DND-41 (cell line): ENCODE measurements around the gene GCC2.
"Not testable (repeated sequence)": the region's sequence is repeated elsewhere in the genome, so short reads cannot be mapped to it uniquely, and the experiment has no call there.

ENCODE experiments used
- ATAC-seq: fragments of 200-7000 bp; cut with Tn5 transposase; 3 replicates; pipeline ENCODE4 v1.9.1; 2021; ENCODE audit warnings: low read depth; ENCODE audit not compliant: insufficient read depth
- DNase-seq: peaks from one replicate; pipeline ENCODE4 v3.0.0-alpha.2; 2020
- H2AFZ ChIP-seq: 2 replicates; pipeline ENCODE4 v1.6.0; 2012; ENCODE audit warnings: low read depth, low read length
- H3K27ac ChIP-seq: 2 replicates; pipeline ENCODE4 v1.5.1; 2012; ENCODE audit warnings: low read length, inconsistent platforms
- H3K27me3 ChIP-seq: fragments of 200-600 bp; sonication (generic); 2 replicates; pipeline ENCODE4 v1.6.0; 2012; ENCODE audit warnings: low read length, mild to moderate bottlenecking, inconsistent platforms; ENCODE audit not compliant: insufficient read depth, poor library complexity
- H3K36me3 ChIP-seq: 2 replicates; pipeline ENCODE4 v1.5.1; 2012; ENCODE audit warnings: low read length, inconsistent platforms; ENCODE audit not compliant: insufficient read depth
- H3K4me1 ChIP-seq: 2 replicates; pipeline ENCODE4 v1.5.1; 2012; ENCODE audit warnings: mild to moderate bottlenecking, low read length; ENCODE audit not compliant: insufficient read depth
- H3K4me2 ChIP-seq: 2 replicates; pipeline ENCODE4 v1.6.0; 2012; ENCODE audit warnings: mild to moderate bottlenecking, moderate library complexity, low read length, inconsistent platforms; ENCODE audit not compliant: insufficient read depth
- H3K4me3 ChIP-seq, 2 experiments: fragments of 200-600 bp in 1 of 2; shearing (Covaris generic) in 1 of 2; 2 replicates each; pipeline ENCODE4 v1.5.1; 2012 to 2016; ENCODE audit warnings: inconsistent platforms in 2 of 2, low read length in 2 of 2, mild to moderate bottlenecking in 2 of 2, low read depth in 1 of 2, moderate library complexity in 1 of 2
- H3K79me2 ChIP-seq: 2 replicates; pipeline ENCODE4 v1.6.0; 2012; ENCODE audit warnings: low read length, inconsistent platforms; ENCODE audit not compliant: insufficient read depth
- H3K9ac ChIP-seq: 2 replicates; pipeline ENCODE4 v1.6.0; 2012; ENCODE audit warnings: low read depth, mild to moderate bottlenecking, inconsistent platforms, low read length, moderate library complexity
- H3K9me3 ChIP-seq: 2 replicates; pipeline ENCODE4 v1.5.1; 2012; ENCODE audit warnings: low read length, moderate library complexity, mild to moderate bottlenecking, inconsistent platforms; ENCODE audit not compliant: insufficient read depth, severe bottlenecking
- H4K20me1 ChIP-seq: 2 replicates; pipeline ENCODE4 v1.6.0; 2012; ENCODE audit warnings: low read length; ENCODE audit not compliant: insufficient read depth
- EZH2 ChIP-seq: IDR thresholded peaks from 3 replicates; pipeline ENCODE4 v1.6.1; 2012; ENCODE audit warnings: borderline replicate concordance, low read depth, mild to moderate bottlenecking, moderate library complexity, low read length, inconsistent platforms; ENCODE audit not compliant: severe bottlenecking
- TF ChIP-seq, protein P1 (sequence below): IDR thresholded peaks from 2 replicates; pipeline ENCODE4 v1.5.1; 2012; ENCODE audit warnings: borderline replicate concordance, low read length, moderate library complexity, mild to moderate bottlenecking; ENCODE audit not compliant: poor library complexity, severe bottlenecking; ENCODE audit errors: extremely low read depth

Gene GCC2

DNA sequence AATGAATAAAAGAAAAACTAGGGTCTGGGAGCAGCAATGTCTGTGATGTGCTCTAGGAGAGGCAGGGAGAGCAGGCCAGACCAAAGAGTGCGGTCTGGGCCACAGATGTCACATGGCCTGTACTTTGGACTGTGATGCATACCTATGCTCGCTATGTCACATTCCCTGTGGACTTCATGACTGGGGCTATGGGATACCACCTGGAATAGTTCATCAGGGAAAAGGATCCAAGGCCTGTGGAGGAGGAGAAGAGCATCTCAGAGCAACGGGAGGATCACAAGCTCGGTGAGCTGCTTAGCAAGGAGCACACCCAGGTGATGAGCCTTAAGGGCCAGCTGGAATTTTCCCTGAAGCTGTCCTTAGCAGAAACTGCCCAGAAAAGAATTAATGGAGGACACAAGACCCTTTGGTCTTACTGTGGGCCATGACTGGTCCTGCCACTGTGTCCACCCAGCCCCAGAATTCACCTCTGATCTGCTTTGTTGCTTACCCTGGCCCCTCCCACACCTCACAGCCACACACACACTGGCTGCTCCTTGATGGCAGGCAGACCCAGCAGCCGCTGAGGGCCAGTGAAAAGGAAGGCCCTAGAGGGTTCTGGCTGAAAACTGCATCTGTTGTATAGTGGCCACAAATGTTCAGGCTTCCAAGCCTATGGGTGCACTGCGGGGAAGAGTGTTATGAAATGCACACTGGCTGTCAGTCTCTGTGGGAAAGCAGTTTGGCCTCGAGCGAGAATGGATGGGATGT lies 25.3 kb upstream of the GCC2 start:
- TF ChIP-seq, protein P1, sequence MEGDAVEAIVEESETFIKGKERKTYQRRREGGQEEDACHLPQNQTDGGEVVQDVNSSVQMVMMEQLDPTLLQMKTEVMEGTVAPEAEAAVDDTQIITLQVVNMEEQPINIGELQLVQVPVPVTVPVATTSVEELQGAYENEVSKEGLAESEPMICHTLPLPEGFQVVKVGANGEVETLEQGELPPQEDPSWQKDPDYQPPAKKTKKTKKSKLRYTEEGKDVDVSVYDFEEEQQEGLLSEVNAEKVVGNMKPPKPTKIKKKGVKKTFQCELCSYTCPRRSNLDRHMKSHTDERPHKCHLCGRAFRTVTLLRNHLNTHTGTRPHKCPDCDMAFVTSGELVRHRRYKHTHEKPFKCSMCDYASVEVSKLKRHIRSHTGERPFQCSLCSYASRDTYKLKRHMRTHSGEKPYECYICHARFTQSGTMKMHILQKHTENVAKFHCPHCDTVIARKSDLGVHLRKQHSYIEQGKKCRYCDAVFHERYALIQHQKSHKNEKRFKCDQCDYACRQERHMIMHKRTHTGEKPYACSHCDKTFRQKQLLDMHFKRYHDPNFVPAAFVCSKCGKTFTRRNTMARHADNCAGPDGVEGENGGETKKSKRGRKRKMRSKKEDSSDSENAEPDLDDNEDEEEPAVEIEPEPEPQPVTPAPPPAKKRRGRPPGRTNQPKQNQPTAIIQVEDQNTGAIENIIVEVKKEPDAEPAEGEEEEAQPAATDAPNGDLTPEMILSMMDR = no peak
- TF ChIP-seq EZH2 = no peak
- no peaks in the 10 kb centered on the region for H3K9me3 ChIP-seq
- no peaks in the 10 kb centered on the region for H3K36me3 ChIP-seq
- H2AFZ ChIP-seq = no peak overlapping the region
- no peak overlapping the region for H3K4me2 ChIP-seq
- no peak for ATAC-seq
- no peak overlapping the region for H3K9ac ChIP-seq
- no peaks in the 10 kb centered on the region for H3K4me1 ChIP-seq
- H3K4me3 ChIP-seq = no peak overlapping the region
- no peaks in the 10 kb centered on the region for H4K20me1 ChIP-seq
- H3K27ac ChIP-seq = no peak overlapping the region
- H3K79me2 ChIP-seq = no peaks in the 10 kb centered on the region
- H3K27me3 ChIP-seq = no peaks in the 10 kb centered on the region
- no peak for DNase-seq

DNA sequence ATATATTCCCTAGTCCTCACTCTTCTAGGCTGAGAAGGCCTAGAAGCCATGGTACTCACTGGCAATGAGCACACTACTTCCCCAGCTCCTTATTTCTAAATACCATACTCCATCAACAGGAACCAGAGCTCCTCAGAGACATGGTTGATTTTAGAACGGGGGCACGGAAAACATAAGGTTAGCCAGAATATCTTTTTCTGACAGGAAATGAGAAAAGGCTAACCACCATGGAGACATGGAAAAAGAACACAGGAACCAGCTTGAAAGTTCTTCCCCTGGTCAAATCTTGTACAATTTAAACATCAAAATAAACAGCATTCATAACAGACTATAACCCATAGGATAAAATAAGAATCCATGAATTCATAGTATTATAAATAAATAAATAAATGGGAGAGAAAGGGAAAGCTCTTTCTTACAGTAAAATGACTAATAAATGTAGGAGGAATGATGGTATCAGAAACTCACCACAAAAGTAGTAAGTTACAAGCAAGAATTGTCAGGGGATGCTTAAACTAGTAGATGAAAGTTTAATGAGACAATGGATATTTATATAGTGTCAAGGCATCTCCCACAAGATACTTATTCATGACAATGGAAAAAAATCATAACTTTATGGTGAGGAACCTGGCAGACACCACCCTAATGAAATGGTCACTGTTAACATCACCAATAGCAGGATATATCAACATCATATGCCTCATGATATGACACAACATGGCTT lies 20.6 kb upstream of the GCC2 start:
- no peaks in the 10 kb centered on the region for H3K27me3 ChIP-seq
- no peaks in the 10 kb centered on the region for H4K20me1 ChIP-seq
- no peak overlapping the region for H3K27ac ChIP-seq
- H2AFZ ChIP-seq = no peak overlapping the region
- no peak overlapping the region for H3K9ac ChIP-seq
- no peak overlapping the region for H3K4me3 ChIP-seq
- H3K9me3 ChIP-seq = no peaks in the 10 kb centered on the region
- DNase-seq (no peak), ATAC-seq (no peak)
- TF ChIP-seq, protein P1 = no peak
- no peak for TF ChIP-seq EZH2
- no peaks in the 10 kb centered on the region for H3K79me2 ChIP-seq
- H3K4me1 ChIP-seq = no peaks in the 10 kb centered on the region
- H3K4me2 ChIP-seq = no peak overlapping the region
- no peaks in the 10 kb centered on the region for H3K36me3 ChIP-seq

DNA sequence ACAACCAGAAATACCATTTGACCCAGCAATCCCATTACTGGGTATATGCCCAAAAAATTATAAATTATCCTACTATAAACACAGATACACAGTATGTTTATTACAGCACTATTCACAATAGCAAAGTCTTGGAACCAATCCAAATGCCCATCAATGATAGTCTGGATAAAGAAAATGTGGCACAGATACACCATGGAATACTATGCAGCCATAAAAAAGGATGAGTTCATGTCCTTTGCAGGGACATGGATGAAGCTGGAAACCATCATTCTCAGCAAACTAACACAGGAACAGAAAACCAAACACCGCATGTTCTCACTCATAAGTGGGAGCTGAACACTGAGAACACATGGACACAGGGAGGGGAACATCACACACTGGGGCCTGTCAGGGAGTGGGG lies 13.4 kb upstream of the GCC2 start:
- not testable (repeated sequence) for H3K27me3 ChIP-seq, H3K9ac ChIP-seq, H3K4me1 ChIP-seq, H3K4me3 ChIP-seq, DNase-seq, H3K36me3 ChIP-seq, H3K9me3 ChIP-seq, H3K79me2 ChIP-seq, H2AFZ ChIP-seq, H4K20me1 ChIP-seq, ATAC-seq, H3K27ac ChIP-seq, H3K4me2 ChIP-seq

DNA sequence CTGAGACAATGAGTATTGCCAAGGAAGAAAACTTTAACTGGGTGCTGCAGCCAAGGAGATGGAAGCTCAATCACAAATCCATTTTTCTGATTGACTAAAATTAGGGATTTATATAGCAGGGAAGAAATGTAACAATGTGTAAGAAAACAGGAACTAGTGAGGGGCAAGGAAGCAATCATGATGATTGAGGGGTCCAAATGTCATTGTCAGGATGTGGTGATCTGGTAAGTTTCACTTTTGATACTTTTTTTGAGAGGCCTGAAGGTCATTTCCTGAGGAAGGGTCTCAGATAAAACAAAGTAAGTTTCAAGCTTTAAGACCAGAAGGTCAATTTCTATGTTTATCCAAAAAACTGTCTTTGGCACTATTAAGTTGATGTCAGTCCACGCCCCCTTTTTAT lies 12.0 kb upstream of the GCC2 start:
- no peak overlapping the region for H3K27ac ChIP-seq
- H4K20me1 ChIP-seq = no peaks in the 10 kb centered on the region
- no peaks in the 10 kb centered on the region for H3K79me2 ChIP-seq
- no peak for ATAC-seq
- peaks cover 10% of the 10 kb centered on the region for H3K27me3 ChIP-seq
- no peaks in the 10 kb centered on the region for H3K4me1 ChIP-seq
- H3K9ac ChIP-seq = no peak overlapping the region
- no peaks in the 10 kb centered on the region for H3K36me3 ChIP-seq
- DNase-seq = no peak
- H3K9me3 ChIP-seq = no peaks in the 10 kb centered on the region
- H3K4me3 ChIP-seq = no peak overlapping the region
- TF ChIP-seq, protein P1 = no peak
- TF ChIP-seq EZH2 = no peak
- H2AFZ ChIP-seq = no peak overlapping the region
- no peak overlapping the region for H3K4me2 ChIP-seq
